HG02943 (cell line): Measurements from ENCODE around the gene TMPO.
"Not testable (repeated sequence)": the region's sequence is repeated elsewhere in the genome, so short reads cannot be mapped to it uniquely, and the experiment has no call there.

ENCODE experiments used
- ATAC-seq: cut with Tn5 transposase; IDR thresholded peaks from one replicate; pipeline ENCODE4 v1.9.1; 2021; ENCODE audit warnings: mild to moderate bottlenecking, low read depth, moderate library complexity; ENCODE audit not compliant: unreplicated experiment

TMPO gene

GRCh38 chr12:98504368-98504617 lies 11.1 kb upstream of the TMPO start:
- ATAC-seq, result no peak

- ATAC-seq, result no peak
These were observed 6.3 kb upstream of the TMPO start for GRCh38 chr12:98509063-98509462.

- not testable (repeated sequence) for ATAC-seq
These were observed 3.6 kb upstream of the TMPO start for GRCh38 chr12:98511806-98512205.

- ATAC-seq, result no peak
These were observed 1.7 kb upstream of the TMPO start for GRCh38 chr12:98513379-98514322.

- no peak for ATAC-seq
These were observed 456 bp upstream of the TMPO start for GRCh38 chr12:98514982-98515286.

- peak; percentile 56 for ATAC-seq
These were observed 902 bp downstream of the TMPO start for GRCh38 chr12:98516111-98516873.

- no peak for ATAC-seq
These were observed 4.0 kb downstream of the TMPO start for GRCh38 chr12:98519257-98519907.

GRCh38 chr12:98530068-98530467 lies 14.7 kb downstream of the TMPO start:
- no peak for ATAC-seq

GRCh38 chr12:98532687-98533304 lies 17.4 kb downstream of the TMPO start:
- ATAC-seq, result no peak

- ATAC-seq, result no peak
These were observed 18.4 kb downstream of the TMPO start for GRCh38 chr12:98533723-98534251.

GRCh38 chr12:98538031-98538430 lies 22.6 kb downstream of the TMPO start:
- ATAC-seq, result no peak

- ATAC-seq, result no peak
These were observed 28.3 kb downstream of the TMPO start for GRCh38 chr12:98543701-98544100.

- ATAC-seq, result no peak
These were observed 29.4 kb downstream of the TMPO start for GRCh38 chr12:98544751-98545150.

GRCh38 chr12:98549371-98550110 lies 34.2 kb downstream of the TMPO start:
- ATAC-seq, result no peak

- ATAC-seq, result no peak
These were observed 36.4 kb downstream of the TMPO start for GRCh38 chr12:98551787-98552186.

- not testable (repeated sequence) for ATAC-seq
These were observed 42.7 kb downstream of the TMPO start for GRCh38 chr12:98558097-98558496.

GRCh38 chr12:98559666-98560065 lies 44.3 kb downstream of the TMPO start:
- no peak for ATAC-seq

GRCh38 chr12:98561846-98562245 lies 46.5 kb downstream of the TMPO start:
- ATAC-seq, result no peak

GRCh38 chr12:98572010-98572409 lies 56.6 kb downstream of the TMPO start:
- ATAC-seq, result no peak

- ATAC-seq, result no peak
These were observed 58.7 kb downstream of the TMPO start for GRCh38 chr12:98574110-98574509.
